OCI-LY1 (cell line): ENCODE measurements around the gene MARCHF10.

Source experiments
- H2AFZ ChIP-seq: fragments of 200-600 bp; sonication (generic), shearing (Covaris generic); 2 replicates; pipeline ENCODE4 v1.6.0; 2014; ENCODE audit warnings: antibody characterized with exemption, mild to moderate bottlenecking, low read length
- H3F3A ChIP-seq: fragments of 200-600 bp; sonication (generic), shearing (Covaris generic); 2 replicates; pipeline ENCODE4 v1.6.0; 2014; ENCODE audit warnings: mild to moderate bottlenecking, antibody characterized with exemption, low read length, moderate library complexity; ENCODE audit not compliant: insufficient read depth
- H3K27ac ChIP-seq: fragments of 200-600 bp; sonication (generic); 2 replicates; pipeline ENCODE4 v1.5.1; 2014; ENCODE audit warnings: low read length, mixed run types, mild to moderate bottlenecking, low read depth; ENCODE audit not compliant: poor library complexity, severe bottlenecking
- H3K27me3 ChIP-seq: fragments of 200-600 bp; sonication (generic); 2 replicates; pipeline ENCODE4 v1.6.0; 2014; ENCODE audit warnings: antibody characterized with exemption, mild to moderate bottlenecking, low read length, moderate library complexity; ENCODE audit not compliant: insufficient read depth
- H3K36me3 ChIP-seq: fragments of 200-600 bp; sonication (generic); 2 replicates; pipeline ENCODE4 v1.6.1; 2014; ENCODE audit warnings: mild to moderate bottlenecking, antibody characterized with exemption, low read length, moderate library complexity, mixed read lengths; ENCODE audit not compliant: insufficient read depth
- H3K4me1 ChIP-seq: fragments of 200-600 bp; sonication (generic); 2 replicates; pipeline ENCODE4 v1.5.1; 2014; ENCODE audit warnings: mild to moderate bottlenecking, low read length, moderate library complexity; ENCODE audit not compliant: insufficient read depth, severe bottlenecking
- H3K4me2 ChIP-seq: fragments of 200-600 bp; sonication (generic), shearing (Covaris generic); 2 replicates; pipeline ENCODE4 v1.6.1; 2014; ENCODE audit warnings: low read length
- H3K4me3 ChIP-seq: fragments of 200-600 bp; sonication (generic); 2 replicates; pipeline ENCODE4 v1.5.1; 2014; ENCODE audit warnings: low read length, low read depth, mild to moderate bottlenecking, mixed read lengths; ENCODE audit not compliant: poor library complexity, severe bottlenecking
- H3K79me2 ChIP-seq: fragments of 200-600 bp; shearing (Covaris generic); 2 replicates; pipeline ENCODE4 v1.6.1; 2016; ENCODE audit warnings: mixed run types, low read length, mixed read lengths; ENCODE audit not compliant: insufficient read depth
- H3K9ac ChIP-seq: fragments of 200-600 bp; sonication (generic), shearing (Covaris generic); 2 replicates; pipeline ENCODE4 v1.6.1; 2014; ENCODE audit warnings: mild to moderate bottlenecking, low read length, mixed read lengths
- H3K9me2 ChIP-seq: fragments of 200-600 bp; sonication (generic), shearing (Covaris generic); 2 replicates; pipeline ENCODE4 v1.6.1; 2014; ENCODE audit warnings: low read depth, mild to moderate bottlenecking, low read length, mixed read lengths
- H3K9me3 ChIP-seq: fragments of 200-600 bp; shearing (Covaris generic); 2 replicates; pipeline ENCODE4 v1.6.1; 2014; ENCODE audit warnings: low read length, mixed read lengths
- H4K20me1 ChIP-seq: fragments of 200-600 bp; sonication (generic), shearing (Covaris generic); 2 replicates; pipeline ENCODE4 v1.6.0; 2016; ENCODE audit warnings: mild to moderate bottlenecking, low read length; ENCODE audit not compliant: insufficient read depth
- CTCF ChIP-seq: fragments of 200-600 bp; sonication (generic), shearing (Covaris generic); IDR thresholded peaks from 2 replicates; pipeline ENCODE4 v1.5.1; 2017; ENCODE audit warnings: mild to moderate bottlenecking, antibody characterized with exemption, low read length, moderate library complexity, mixed read lengths
- EZH2 ChIP-seq: fragments of 200-600 bp; sonication (generic), shearing (Covaris generic); IDR thresholded peaks from 2 replicates; pipeline ENCODE4 v1.8.0; 2017; ENCODE audit warnings: borderline replicate concordance, mixed run types, mild to moderate bottlenecking, antibody characterized with exemption, low read length, moderate library complexity, mixed read lengths

MARCHF10 gene

GRCh38 chr17:62705156-62705777, 102.8 kb downstream of the MARCHF10 start:
- Histone ChIP-seq H3K36me3 (no peaks in the 10 kb centered on the region; the same call in 1 of the 2 replicates), H3K27ac (no peak overlapping the region), H4K20me1 (no peaks in the 10 kb centered on the region), H3K4me1 (no peaks in the 10 kb centered on the region), H2AFZ (no peak overlapping the region), H3F3A (no peaks in the 10 kb centered on the region), H3K79me2 (no peaks in the 10 kb centered on the region), H3K9ac (no peak overlapping the region), H3K27me3 (no peaks in the 10 kb centered on the region; the same call in 1 of the 2 replicates), H3K4me3 (no peak overlapping the region), H3K4me2 (no peak overlapping the region), H3K9me2 (no peaks in the 10 kb centered on the region), H3K9me3 (peaks cover 3% of the 10 kb centered on the region; the same call in 1 of the 2 replicates)
- TF ChIP-seq EZH2: no peak
- TF ChIP-seq CTCF: no peak

DNA sequence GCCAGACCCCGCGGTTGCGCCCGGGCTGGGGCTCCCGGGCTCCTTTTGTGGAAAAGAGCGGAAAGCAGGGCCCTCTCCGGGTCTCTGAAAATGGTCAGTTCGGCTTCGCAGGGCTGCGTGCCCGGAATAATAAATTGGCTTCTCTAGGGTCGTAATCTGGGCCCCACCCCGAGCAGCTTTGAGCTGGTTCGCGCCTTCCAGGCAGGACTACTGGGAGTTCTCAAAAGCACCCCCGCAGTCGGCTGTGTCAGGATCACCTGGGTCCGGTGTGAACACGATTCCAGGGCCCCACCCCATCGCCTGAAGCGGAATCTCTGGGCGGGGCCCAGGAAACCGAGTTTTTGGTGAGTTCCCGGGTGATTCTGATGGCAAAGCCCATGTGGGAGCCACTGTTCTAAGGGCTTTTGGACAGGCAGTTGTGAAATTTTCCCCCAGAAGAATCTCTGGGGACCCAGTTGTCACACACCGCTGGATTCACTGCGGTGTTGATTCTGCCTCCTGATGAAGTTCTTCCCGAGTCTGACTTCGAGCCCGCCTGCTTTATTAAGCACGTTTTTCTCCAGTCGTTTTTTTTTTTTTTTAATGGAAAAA, 103.6 kb downstream of the MARCHF10 start:
- no peaks in the 10 kb centered on the region for H3K79me2 ChIP-seq
- no peaks in the 10 kb centered on the region; the same call in 1 of the 2 replicates for H3K36me3 ChIP-seq
- no peaks in the 10 kb centered on the region for H4K20me1 ChIP-seq
- H2AFZ ChIP-seq: no peak overlapping the region
- TF ChIP-seq CTCF (no peak), EZH2 (no peak)
- H3K9me3 ChIP-seq: peaks cover 3% of the 10 kb centered on the region; the same call in 1 of the 2 replicates
- no peaks in the 10 kb centered on the region for H3K9me2 ChIP-seq
- no peak overlapping the region for H3K9ac ChIP-seq
- H3F3A ChIP-seq: no peaks in the 10 kb centered on the region
- H3K27me3 ChIP-seq: no peaks in the 10 kb centered on the region; the same call in 1 of the 2 replicates
- peak overlapping the region; percentile 52 for H3K4me2 ChIP-seq
- no peaks in the 10 kb centered on the region for H3K4me1 ChIP-seq
- peak overlapping the region; percentile 42 for H3K4me3 ChIP-seq
- no peak overlapping the region for H3K27ac ChIP-seq

GRCh38 chr17:62703776-62704380, 104.2 kb downstream of the MARCHF10 start:
- peak overlapping the region; percentile 42 for H3K4me3 ChIP-seq
- H3K36me3 ChIP-seq: no peaks in the 10 kb centered on the region; the same call in 1 of the 2 replicates
- H3K79me2 ChIP-seq: no peaks in the 10 kb centered on the region
- H3K9ac ChIP-seq: no peak overlapping the region
- no peaks in the 10 kb centered on the region for H4K20me1 ChIP-seq
- no peaks in the 10 kb centered on the region for H3F3A ChIP-seq
- H3K27me3 ChIP-seq: no peaks in the 10 kb centered on the region; the same call in 1 of the 2 replicates
- no peaks in the 10 kb centered on the region for H3K4me1 ChIP-seq
- peaks cover 3% of the 10 kb centered on the region; the same call in 1 of the 2 replicates for H3K9me3 ChIP-seq
- H3K9me2 ChIP-seq: no peaks in the 10 kb centered on the region
- no peak overlapping the region for H2AFZ ChIP-seq
- no peak overlapping the region for H3K27ac ChIP-seq
- H3K4me2 ChIP-seq: peak overlapping the region; percentile 52
- peak; percentile 54 for TF ChIP-seq CTCF
- no peak for TF ChIP-seq EZH2
